ENCODE data around the gene RUBCNL.
"Not testable (repeated sequence)": the region's sequence is repeated elsewhere in the genome, so short reads cannot be mapped to it uniquely, and the experiment has no call there.

Gene RUBCNL, protein sequence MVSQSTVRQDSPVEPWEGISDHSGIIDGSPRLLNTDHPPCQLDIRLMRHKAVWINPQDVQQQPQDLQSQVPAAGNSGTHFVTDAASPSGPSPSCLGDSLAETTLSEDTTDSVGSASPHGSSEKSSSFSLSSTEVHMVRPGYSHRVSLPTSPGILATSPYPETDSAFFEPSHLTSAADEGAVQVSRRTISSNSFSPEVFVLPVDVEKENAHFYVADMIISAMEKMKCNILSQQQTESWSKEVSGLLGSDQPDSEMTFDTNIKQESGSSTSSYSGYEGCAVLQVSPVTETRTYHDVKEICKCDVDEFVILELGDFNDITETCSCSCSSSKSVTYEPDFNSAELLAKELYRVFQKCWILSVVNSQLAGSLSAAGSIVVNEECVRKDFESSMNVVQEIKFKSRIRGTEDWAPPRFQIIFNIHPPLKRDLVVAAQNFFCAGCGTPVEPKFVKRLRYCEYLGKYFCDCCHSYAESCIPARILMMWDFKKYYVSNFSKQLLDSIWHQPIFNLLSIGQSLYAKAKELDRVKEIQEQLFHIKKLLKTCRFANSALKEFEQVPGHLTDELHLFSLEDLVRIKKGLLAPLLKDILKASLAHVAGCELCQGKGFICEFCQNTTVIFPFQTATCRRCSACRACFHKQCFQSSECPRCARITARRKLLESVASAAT

GRCh38 chr13:46387064-46387851 is at the start of gene RUBCNL:
Gene RUBCNL, minus strand, starts transcription at chr13:46387252. Its CDS starts 14,777 bp downstream, at chr13:46372475.
- Histone ChIP-seq H2AFZ (peak within 1 kb of the TSS; percentile 78), H3K27me3 (ENCODE audit: control insufficient read depth, insufficient read depth, low read length) (no peaks in the 10 kb centered on the region), H3K79me2 (no peaks in the 10 kb centered on the region), H3K9me3 (ENCODE audit: control insufficient read depth, low read length) (no peaks in the 10 kb centered on the region), H3K4me1 (no peaks in the 10 kb centered on the region), H3K36me3 (ENCODE audit: control insufficient read depth, insufficient read depth, low read length) (no peaks in the 10 kb centered on the region), H3K9ac (no peak within 1 kb of the TSS), H3K4me3 (ENCODE audit: low read depth, low read length) (peak within 1 kb of the TSS; percentile 15), H3K27ac (no peak within 1 kb of the TSS), H3K4me2 (ENCODE audit: low read length) (peak within 1 kb of the TSS; percentile 65)
- no peak for TF ChIP-seq CTCF (IDR thresholded peaks at IDR 0.05)

DNA sequence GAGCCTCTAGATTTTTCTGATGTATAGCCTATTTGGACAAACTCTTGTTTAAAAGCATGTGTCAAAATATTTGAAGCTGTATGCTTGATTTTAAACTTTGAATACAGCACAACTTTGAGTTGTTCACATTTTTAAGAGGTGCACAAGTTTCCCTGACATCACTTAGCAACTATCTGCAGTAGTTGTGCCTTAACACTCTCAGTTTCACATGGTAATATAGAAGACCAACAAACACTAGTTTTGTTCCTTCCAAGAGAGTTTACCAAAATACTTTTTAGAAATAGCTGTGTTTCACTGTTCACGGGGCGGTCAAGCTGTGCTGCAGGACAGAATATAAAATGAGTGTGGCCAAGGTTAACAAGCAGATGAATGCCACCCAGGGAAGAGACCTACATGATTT is 42.5 kb upstream of the RUBCNL start:
- not testable (repeated sequence) for H3K4me2 ChIP-seq (ENCODE audit: low read length); H3K79me2 ChIP-seq; H3K27ac ChIP-seq; H3K9me3 ChIP-seq (ENCODE audit: control insufficient read depth, low read length); H3K9ac ChIP-seq; H3K27me3 ChIP-seq (ENCODE audit: control insufficient read depth, insufficient read depth, low read length); H3K36me3 ChIP-seq (ENCODE audit: control insufficient read depth, insufficient read depth, low read length); H3K4me1 ChIP-seq; H3K4me3 ChIP-seq (ENCODE audit: low read depth, low read length); H2AFZ ChIP-seq

DNA sequence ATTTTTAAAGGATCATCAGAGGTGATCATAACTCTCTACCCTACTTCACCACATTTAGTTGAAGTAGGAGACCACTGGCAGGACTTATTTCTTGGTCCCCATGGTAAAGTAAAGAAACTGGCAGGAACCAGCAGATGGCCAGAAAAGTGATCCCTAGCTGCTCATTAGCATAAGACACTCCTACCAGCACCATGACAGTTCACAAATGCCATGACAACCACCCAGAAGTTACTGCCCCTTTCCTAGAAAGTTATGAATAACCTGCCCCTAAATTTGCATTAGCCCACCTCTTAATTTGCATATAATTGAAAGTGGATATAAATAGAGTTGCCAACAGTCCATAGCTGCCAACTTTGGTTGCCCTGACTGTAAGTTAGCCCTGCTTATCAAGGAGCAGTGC is 18.4 kb upstream of the RUBCNL start:
- H2AFZ ChIP-seq: no peak overlapping the region
- TF ChIP-seq CTCF (IDR thresholded peaks at IDR 0.05): no peak
- H3K9ac ChIP-seq: no peak overlapping the region
- H3K4me3 ChIP-seq (ENCODE audit: low read depth, low read length): no peak overlapping the region
- H3K27ac ChIP-seq: no peak overlapping the region
- no peak overlapping the region for H3K4me2 ChIP-seq (ENCODE audit: low read length)
- no peaks in the 10 kb centered on the region for H3K4me1 ChIP-seq
- no peaks in the 10 kb centered on the region for H3K36me3 ChIP-seq (ENCODE audit: control insufficient read depth, insufficient read depth, low read length)
- H3K27me3 ChIP-seq (ENCODE audit: control insufficient read depth, insufficient read depth, low read length): no peaks in the 10 kb centered on the region
- no peaks in the 10 kb centered on the region for H3K79me2 ChIP-seq
- H3K9me3 ChIP-seq (ENCODE audit: control insufficient read depth, low read length): no peaks in the 10 kb centered on the region

DNA sequence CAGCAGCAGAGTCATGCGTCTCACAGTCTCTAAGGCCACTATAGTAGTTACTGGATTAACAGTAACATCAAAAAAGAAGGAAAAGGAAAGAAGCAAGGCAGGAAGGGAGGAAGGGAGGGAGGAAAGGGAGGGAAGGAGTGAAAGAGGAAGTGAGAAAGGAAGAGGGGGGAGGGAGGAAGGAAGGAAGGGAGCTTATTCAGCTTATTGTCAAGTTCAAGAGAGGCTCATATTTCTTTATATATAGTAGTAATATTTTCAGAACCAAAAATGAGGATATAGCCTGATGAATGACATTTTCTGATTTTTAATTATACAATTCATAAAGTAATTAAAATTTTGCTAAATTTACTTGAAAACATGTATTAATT is 17.7 kb upstream of the RUBCNL start:
- Histone ChIP-seq H3K79me2 (no peaks in the 10 kb centered on the region), H3K4me2 (ENCODE audit: low read length) (no peak overlapping the region), H3K27ac (no peak overlapping the region), H3K9me3 (ENCODE audit: control insufficient read depth, low read length) (no peaks in the 10 kb centered on the region), H3K4me3 (ENCODE audit: low read depth, low read length) (no peak overlapping the region), H3K27me3 (ENCODE audit: control insufficient read depth, insufficient read depth, low read length) (no peaks in the 10 kb centered on the region), H2AFZ (no peak overlapping the region), H3K4me1 (no peaks in the 10 kb centered on the region), H3K9ac (no peak overlapping the region), H3K36me3 (ENCODE audit: control insufficient read depth, insufficient read depth, low read length) (no peaks in the 10 kb centered on the region)
- TF ChIP-seq CTCF (IDR thresholded peaks at IDR 0.05): no peak
